WTC11 (cell line): Measurements from ENCODE around the gene CEP170B. TPM values are rescaled to one million over a fixed set of nuclear protein-coding genes. Genes with fewer than 3 reads are reported as not detected.

ENCODE experiments used
- ATAC-seq: fragments of 200-7000 bp; cut with Tn5 transposase; 2 replicates; pipeline ENCODE4 v1.10.0; 2021; ENCODE audit warnings: mild to moderate bottlenecking, moderate library complexity
- CTCF ChIA-PET: fragments of 300-600 bp; sonication (Branson Sonifier 250); formaldehyde crosslinking; loops from one replicate; lab custom pipeline; 2021; ENCODE audit warnings: antibody characterized with exemption; lab: Charles Lee
- POLR2A ChIA-PET: fragments of 350-600 bp; sonication (Branson Sonifier 250); formaldehyde crosslinking; loops from one replicate; lab custom pipeline; 2021; ENCODE audit warnings: antibody characterized with exemption; lab: Charles Lee
- DNase-seq: peaks from one replicate; pipeline ENCODE4 v3.0.0; 2021; ENCODE audit warnings: low spot score
- H3K27ac Mint-ChIP-seq: 2 replicates; pipeline ENCODE4 v1.8.0; 2021; ENCODE audit warnings: mixed read lengths
- H3K27me3 Mint-ChIP-seq: 2 replicates; pipeline ENCODE4 v1.8.0; 2021; ENCODE audit warnings: low read depth, mild to moderate bottlenecking, moderate library complexity, mixed read lengths
- H3K36me3 Mint-ChIP-seq: 2 replicates; pipeline ENCODE4 v1.8.0; 2021; ENCODE audit warnings: mixed read lengths
- H3K4me1 Mint-ChIP-seq: 2 replicates; pipeline ENCODE4 v1.8.0; 2022; ENCODE audit warnings: mixed read lengths
- H3K4me3 Mint-ChIP-seq: 2 replicates; pipeline ENCODE4 v1.8.0; 2021; ENCODE audit warnings: mild to moderate bottlenecking, moderate library complexity, mixed read lengths
- H3K9me3 Mint-ChIP-seq: 2 replicates; pipeline ENCODE4 v1.8.0; 2021; ENCODE audit warnings: mixed read lengths
- CBFB ChIP-seq: sonication (generic); formaldehyde crosslinking; IDR thresholded peaks from 2 replicates; pipeline ENCODE4 v1.8.1; 2022; ENCODE audit warnings: mild to moderate bottlenecking, low read depth, missing genetic modification reagents
- ESRRA ChIP-seq: sonication (generic); formaldehyde crosslinking; IDR thresholded peaks from 2 replicates; pipeline ENCODE4 v1.8.1; 2022; ENCODE audit warnings: mild to moderate bottlenecking, missing genetic modification reagents, borderline replicate concordance
- FOXK1 ChIP-seq: sonication (generic); formaldehyde crosslinking; IDR thresholded peaks from 2 replicates; pipeline ENCODE4 v1.8.0; 2022; ENCODE audit warnings: mild to moderate bottlenecking, moderate library complexity, missing genetic modification reagents
- FOXP1 ChIP-seq: sonication (generic); formaldehyde crosslinking; IDR thresholded peaks from 2 replicates; pipeline ENCODE4 v1.8.0; 2022; ENCODE audit warnings: missing genetic modification reagents, mild to moderate bottlenecking, moderate library complexity, borderline replicate concordance
- GRHL2 ChIP-seq: fragments of 250-450 bp; sonication (Bioruptor Pico); IDR thresholded peaks from 2 replicates; pipeline ENCODE4 v1.8.0; 2022; ENCODE audit warnings: mild to moderate bottlenecking, moderate library complexity; ENCODE audit not compliant: insufficient replicate concordance, severe bottlenecking
- IRF2 ChIP-seq: sonication (generic); formaldehyde crosslinking; IDR thresholded peaks from 2 replicates; pipeline ENCODE4 v1.8.0; 2022; ENCODE audit warnings: low read depth, missing genetic modification reagents, borderline replicate concordance
- KAT7 ChIP-seq: sonication (generic); formaldehyde crosslinking; IDR thresholded peaks from 2 replicates; pipeline ENCODE4 v1.8.1; 2023; ENCODE audit warnings: missing genetic modification reagents, mild to moderate bottlenecking, borderline replicate concordance
- OVOL2 ChIP-seq: fragments of 250-450 bp; sonication (Bioruptor Pico); IDR thresholded peaks from 2 replicates; pipeline ENCODE4 v1.9.0; 2021; ENCODE audit warnings: mild to moderate bottlenecking, borderline replicate concordance
- ZNF219 ChIP-seq: sonication (generic); formaldehyde crosslinking; IDR thresholded peaks from 2 replicates; pipeline ENCODE4 v1.8.0; 2023; ENCODE audit warnings: missing genetic modification reagents, mild to moderate bottlenecking, borderline replicate concordance
- ZNF396 ChIP-seq: fragments of 250-450 bp; sonication (Bioruptor Pico); IDR thresholded peaks from 2 replicates; pipeline ENCODE4 v1.8.0; 2021; ENCODE audit warnings: mild to moderate bottlenecking, moderate library complexity, borderline replicate concordance
- ZNF423 ChIP-seq: fragments of 250-450 bp; sonication (Bioruptor Pico); IDR thresholded peaks from 2 replicates; pipeline ENCODE4 v2.1.2; 2022; ENCODE audit warnings: mild to moderate bottlenecking, moderate library complexity
- total RNA-seq: library from RNA; stranded (reverse); gene quantifications from 3 replicates; pipeline ENCODE4 v1.2.3, GENCODE V29; 2021
- TF ChIP-seq, protein P1 (sequence below): fragments of 250-450 bp; sonication (Bioruptor Pico); IDR thresholded peaks from 2 replicates; pipeline ENCODE4 v1.9.0; 2021; ENCODE audit warnings: mild to moderate bottlenecking
- TF ChIP-seq, protein P2 (sequence below): fragments of 250-450 bp; sonication (Bioruptor Pico); IDR thresholded peaks from 2 replicates; pipeline ENCODE4 v2.1.2; 2022; ENCODE audit warnings: mild to moderate bottlenecking, moderate library complexity
- TF ChIP-seq, protein P3 (sequence below): sonication (generic); formaldehyde crosslinking; IDR thresholded peaks from 2 replicates; pipeline ENCODE4 v1.8.1; 2022; ENCODE audit warnings: mild to moderate bottlenecking, missing genetic modification reagents, moderate library complexity, borderline replicate concordance
- TF ChIP-seq, protein P4 (sequence below): sonication (generic); formaldehyde crosslinking; IDR thresholded peaks from 2 replicates; pipeline ENCODE4 v1.8.0; 2023; ENCODE audit warnings: mild to moderate bottlenecking, missing genetic modification reagents
- TF ChIP-seq, protein P5 (sequence below): sonication (generic); formaldehyde crosslinking; IDR thresholded peaks from 2 replicates; pipeline ENCODE4 v1.8.0; 2022; ENCODE audit warnings: mild to moderate bottlenecking, missing genetic modification reagents
- TF ChIP-seq, protein P6 (sequence below): sonication (generic); formaldehyde crosslinking; IDR thresholded peaks from 2 replicates; pipeline ENCODE4 v1.8.1; 2022; ENCODE audit warnings: low read depth, mild to moderate bottlenecking, moderate library complexity, missing genetic modification reagents, borderline replicate concordance
- TF ChIP-seq, protein P7 (sequence below): sonication (generic); formaldehyde crosslinking; IDR thresholded peaks from 2 replicates; pipeline ENCODE4 v1.8.0; 2023; ENCODE audit warnings: missing genetic modification reagents, mild to moderate bottlenecking, borderline replicate concordance

The CEP170B gene
- total RNA-seq, 1 experiment from 2014 or later: 47.0 TPM

DNA sequence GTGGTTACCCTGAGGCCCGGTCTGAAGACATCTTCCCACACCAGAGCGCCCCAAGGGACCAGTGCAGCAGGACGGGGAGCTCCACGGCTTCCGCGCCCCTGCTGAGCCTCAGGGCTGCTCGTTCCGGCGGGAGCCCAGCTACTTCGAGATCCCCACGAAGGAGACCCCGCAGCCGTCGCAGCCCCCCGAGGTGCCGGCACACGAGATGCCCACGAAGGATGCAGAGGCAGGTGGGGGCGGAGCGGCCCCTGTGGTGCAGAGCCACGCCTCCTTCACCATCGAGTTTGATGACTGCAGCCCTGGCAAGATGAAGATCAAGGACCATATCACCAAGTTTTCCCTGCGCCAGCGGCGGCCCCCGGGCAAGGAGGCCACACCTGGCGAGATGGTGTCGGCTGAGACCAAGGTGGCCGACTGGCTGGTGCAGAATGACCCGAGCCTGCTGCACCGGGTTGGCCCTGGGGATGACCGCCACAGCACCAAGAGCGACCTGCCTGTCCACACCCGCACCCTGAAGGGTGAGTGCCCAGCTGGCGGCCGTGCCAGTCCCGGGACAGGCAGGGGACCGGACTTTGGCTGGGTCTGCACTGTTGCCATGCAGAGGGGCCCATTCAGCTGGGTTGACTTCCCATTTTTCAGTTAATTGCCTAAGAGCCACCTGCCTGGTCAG lies 18.1 kb downstream of the CEP170B start (continued):
- TF ChIP-seq, protein P1, sequence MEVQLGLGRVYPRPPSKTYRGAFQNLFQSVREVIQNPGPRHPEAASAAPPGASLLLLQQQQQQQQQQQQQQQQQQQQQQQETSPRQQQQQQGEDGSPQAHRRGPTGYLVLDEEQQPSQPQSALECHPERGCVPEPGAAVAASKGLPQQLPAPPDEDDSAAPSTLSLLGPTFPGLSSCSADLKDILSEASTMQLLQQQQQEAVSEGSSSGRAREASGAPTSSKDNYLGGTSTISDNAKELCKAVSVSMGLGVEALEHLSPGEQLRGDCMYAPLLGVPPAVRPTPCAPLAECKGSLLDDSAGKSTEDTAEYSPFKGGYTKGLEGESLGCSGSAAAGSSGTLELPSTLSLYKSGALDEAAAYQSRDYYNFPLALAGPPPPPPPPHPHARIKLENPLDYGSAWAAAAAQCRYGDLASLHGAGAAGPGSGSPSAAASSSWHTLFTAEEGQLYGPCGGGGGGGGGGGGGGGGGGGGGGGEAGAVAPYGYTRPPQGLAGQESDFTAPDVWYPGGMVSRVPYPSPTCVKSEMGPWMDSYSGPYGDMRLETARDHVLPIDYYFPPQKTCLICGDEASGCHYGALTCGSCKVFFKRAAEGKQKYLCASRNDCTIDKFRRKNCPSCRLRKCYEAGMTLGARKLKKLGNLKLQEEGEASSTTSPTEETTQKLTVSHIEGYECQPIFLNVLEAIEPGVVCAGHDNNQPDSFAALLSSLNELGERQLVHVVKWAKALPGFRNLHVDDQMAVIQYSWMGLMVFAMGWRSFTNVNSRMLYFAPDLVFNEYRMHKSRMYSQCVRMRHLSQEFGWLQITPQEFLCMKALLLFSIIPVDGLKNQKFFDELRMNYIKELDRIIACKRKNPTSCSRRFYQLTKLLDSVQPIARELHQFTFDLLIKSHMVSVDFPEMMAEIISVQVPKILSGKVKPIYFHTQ (CRISPR knock-in tag): no peak
- TF ChIP-seq ZNF219 (CRISPR knock-in tag) (no peak), FOXK1 (no peak), ESRRA (no peak), KAT7 (CRISPR knock-in tag) (no peak), CBFB (CRISPR knock-in tag) (no peak), GRHL2 (no peak)
- TF ChIP-seq, protein P2, sequence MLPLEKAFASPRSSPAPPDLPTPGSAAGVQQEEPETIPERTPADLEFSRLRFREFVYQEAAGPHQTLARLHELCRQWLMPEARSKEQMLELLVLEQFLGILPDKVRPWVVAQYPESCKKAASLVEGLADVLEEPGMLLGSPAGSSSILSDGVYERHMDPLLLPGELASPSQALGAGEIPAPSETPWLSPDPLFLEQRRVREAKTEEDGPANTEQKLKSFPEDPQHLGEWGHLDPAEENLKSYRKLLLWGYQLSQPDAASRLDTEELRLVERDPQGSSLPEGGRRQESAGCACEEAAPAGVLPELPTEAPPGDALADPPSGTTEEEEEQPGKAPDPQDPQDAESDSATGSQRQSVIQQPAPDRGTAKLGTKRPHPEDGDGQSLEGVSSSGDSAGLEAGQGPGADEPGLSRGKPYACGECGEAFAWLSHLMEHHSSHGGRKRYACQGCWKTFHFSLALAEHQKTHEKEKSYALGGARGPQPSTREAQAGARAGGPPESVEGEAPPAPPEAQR (CRISPR knock-in tag): no peak
- TF ChIP-seq, protein P3, sequence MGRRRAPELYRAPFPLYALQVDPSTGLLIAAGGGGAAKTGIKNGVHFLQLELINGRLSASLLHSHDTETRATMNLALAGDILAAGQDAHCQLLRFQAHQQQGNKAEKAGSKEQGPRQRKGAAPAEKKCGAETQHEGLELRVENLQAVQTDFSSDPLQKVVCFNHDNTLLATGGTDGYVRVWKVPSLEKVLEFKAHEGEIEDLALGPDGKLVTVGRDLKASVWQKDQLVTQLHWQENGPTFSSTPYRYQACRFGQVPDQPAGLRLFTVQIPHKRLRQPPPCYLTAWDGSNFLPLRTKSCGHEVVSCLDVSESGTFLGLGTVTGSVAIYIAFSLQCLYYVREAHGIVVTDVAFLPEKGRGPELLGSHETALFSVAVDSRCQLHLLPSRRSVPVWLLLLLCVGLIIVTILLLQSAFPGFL (CRISPR knock-in tag): no peak

DNA sequence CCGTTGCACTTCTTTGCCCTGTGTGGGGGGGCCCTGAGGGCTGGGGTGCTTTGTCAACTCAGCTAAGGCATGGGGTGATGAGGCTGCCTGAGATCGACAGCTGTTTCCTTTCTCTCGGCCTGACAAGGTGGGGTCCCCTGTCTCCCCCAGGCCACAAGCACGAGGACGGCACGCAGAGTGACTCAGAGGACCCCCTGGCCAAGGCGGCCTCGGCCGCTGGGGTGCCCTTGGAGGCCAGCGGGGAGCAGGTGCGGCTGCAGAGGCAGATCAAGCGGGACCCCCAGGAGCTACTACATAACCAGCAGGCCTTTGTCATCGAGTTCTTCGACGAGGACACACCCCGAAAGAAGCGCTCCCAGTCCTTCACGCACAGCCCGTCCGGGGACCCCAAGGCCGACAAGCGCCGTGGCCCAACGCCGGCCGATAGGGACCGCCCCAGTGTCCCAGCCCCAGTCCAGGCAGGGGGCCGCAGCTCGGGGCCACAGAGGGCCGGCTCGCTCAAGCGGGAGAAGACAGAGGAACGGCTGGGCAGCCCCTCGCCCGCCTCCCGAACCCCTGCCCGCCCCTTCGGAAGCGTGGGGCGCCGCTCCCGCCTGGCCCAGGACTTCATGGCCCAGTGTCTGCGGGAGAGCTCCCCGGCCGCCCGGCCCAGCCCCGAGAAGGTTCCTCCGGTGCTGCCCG lies 18.8 kb downstream of the CEP170B start:
- Mint-ChIP-seq H3K36me3 (0 out of 2 replicates have a peak, but pooled peaks cover 2% of the 10 kb centered on the region), H3K27ac (no peak overlapping the region), H3K4me1 (0 out of 2 replicates have a peak, but pooled peaks cover 3% of the 10 kb centered on the region), H3K9me3 (no peaks in the 10 kb centered on the region), H3K4me3 (no peak overlapping the region), H3K27me3 (no peaks in the 10 kb centered on the region)
- DNase-seq (no peak), ATAC-seq (no peak)
- ChIA-PET POLR2A (no interaction called here), CTCF (interaction anchor here (0.5 to 1.7 kb wide), 2 partner anchors 57 to 162 kb away, joined by 5 to 6 read pairs; no protein-coding TSS in a partner anchor)
- TF ChIP-seq, protein P4, sequence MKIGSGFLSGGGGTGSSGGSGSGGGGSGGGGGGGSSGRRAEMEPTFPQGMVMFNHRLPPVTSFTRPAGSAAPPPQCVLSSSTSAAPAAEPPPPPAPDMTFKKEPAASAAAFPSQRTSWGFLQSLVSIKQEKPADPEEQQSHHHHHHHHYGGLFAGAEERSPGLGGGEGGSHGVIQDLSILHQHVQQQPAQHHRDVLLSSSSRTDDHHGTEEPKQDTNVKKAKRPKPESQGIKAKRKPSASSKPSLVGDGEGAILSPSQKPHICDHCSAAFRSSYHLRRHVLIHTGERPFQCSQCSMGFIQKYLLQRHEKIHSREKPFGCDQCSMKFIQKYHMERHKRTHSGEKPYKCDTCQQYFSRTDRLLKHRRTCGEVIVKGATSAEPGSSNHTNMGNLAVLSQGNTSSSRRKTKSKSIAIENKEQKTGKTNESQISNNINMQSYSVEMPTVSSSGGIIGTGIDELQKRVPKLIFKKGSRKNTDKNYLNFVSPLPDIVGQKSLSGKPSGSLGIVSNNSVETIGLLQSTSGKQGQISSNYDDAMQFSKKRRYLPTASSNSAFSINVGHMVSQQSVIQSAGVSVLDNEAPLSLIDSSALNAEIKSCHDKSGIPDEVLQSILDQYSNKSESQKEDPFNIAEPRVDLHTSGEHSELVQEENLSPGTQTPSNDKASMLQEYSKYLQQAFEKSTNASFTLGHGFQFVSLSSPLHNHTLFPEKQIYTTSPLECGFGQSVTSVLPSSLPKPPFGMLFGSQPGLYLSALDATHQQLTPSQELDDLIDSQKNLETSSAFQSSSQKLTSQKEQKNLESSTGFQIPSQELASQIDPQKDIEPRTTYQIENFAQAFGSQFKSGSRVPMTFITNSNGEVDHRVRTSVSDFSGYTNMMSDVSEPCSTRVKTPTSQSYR: no peak
- TF ChIP-seq, protein P5, sequence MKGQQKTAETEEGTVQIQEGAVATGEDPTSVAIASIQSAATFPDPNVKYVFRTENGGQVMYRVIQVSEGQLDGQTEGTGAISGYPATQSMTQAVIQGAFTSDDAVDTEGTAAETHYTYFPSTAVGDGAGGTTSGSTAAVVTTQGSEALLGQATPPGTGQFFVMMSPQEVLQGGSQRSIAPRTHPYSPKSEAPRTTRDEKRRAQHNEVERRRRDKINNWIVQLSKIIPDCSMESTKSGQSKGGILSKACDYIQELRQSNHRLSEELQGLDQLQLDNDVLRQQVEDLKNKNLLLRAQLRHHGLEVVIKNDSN (CRISPR knock-in tag): no peak
- TF ChIP-seq ZNF423: no peak
- TF ChIP-seq FOXP1 (CRISPR knock-in tag): no peak
- TF ChIP-seq, protein P6, sequence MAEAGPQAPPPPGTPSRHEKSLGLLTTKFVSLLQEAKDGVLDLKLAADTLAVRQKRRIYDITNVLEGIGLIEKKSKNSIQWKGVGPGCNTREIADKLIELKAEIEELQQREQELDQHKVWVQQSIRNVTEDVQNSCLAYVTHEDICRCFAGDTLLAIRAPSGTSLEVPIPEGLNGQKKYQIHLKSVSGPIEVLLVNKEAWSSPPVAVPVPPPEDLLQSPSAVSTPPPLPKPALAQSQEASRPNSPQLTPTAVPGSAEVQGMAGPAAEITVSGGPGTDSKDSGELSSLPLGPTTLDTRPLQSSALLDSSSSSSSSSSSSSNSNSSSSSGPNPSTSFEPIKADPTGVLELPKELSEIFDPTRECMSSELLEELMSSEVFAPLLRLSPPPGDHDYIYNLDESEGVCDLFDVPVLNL: no peak
- TF ChIP-seq ZNF396 (CRISPR knock-in tag): no peak
- no peak for TF ChIP-seq IRF2
- TF ChIP-seq, protein P7, sequence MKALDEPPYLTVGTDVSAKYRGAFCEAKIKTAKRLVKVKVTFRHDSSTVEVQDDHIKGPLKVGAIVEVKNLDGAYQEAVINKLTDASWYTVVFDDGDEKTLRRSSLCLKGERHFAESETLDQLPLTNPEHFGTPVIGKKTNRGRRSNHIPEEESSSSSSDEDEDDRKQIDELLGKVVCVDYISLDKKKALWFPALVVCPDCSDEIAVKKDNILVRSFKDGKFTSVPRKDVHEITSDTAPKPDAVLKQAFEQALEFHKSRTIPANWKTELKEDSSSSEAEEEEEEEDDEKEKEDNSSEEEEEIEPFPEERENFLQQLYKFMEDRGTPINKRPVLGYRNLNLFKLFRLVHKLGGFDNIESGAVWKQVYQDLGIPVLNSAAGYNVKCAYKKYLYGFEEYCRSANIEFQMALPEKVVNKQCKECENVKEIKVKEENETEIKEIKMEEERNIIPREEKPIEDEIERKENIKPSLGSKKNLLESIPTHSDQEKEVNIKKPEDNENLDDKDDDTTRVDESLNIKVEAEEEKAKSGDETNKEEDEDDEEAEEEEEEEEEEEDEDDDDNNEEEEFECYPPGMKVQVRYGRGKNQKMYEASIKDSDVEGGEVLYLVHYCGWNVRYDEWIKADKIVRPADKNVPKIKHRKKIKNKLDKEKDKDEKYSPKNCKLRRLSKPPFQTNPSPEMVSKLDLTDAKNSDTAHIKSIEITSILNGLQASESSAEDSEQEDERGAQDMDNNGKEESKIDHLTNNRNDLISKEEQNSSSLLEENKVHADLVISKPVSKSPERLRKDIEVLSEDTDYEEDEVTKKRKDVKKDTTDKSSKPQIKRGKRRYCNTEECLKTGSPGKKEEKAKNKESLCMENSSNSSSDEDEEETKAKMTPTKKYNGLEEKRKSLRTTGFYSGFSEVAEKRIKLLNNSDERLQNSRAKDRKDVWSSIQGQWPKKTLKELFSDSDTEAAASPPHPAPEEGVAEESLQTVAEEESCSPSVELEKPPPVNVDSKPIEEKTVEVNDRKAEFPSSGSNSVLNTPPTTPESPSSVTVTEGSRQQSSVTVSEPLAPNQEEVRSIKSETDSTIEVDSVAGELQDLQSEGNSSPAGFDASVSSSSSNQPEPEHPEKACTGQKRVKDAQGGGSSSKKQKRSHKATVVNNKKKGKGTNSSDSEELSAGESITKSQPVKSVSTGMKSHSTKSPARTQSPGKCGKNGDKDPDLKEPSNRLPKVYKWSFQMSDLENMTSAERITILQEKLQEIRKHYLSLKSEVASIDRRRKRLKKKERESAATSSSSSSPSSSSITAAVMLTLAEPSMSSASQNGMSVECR: no peak
- no peak for TF ChIP-seq OVOL2
